B cell (primary cell): ENCODE measurements around the gene MMRN2. TPM values are rescaled to one million over a fixed set of nuclear protein-coding genes. Genes with fewer than 3 reads are reported as not detected.
"Not testable (repeated sequence)": the region's sequence is repeated elsewhere in the genome, so short reads cannot be mapped to it uniquely, and the experiment has no call there.

Experiments
- ATAC-seq: fragments of 200-7000 bp; cut with Tn5 transposase; one replicate; pipeline ENCODE4 v1.10.0; 2021; ENCODE audit warnings: low read depth, mild to moderate bottlenecking, moderate number of reproducible peaks, moderate library complexity
- CTCF ChIA-PET: fragments of 350-600 bp; sonication (Branson Sonifier 250); formaldehyde crosslinking; loops from one replicate; lab custom pipeline; 2021; ENCODE audit warnings: antibody characterized with exemption, inconsistent platforms; lab: Charles Lee
- POLR2A ChIA-PET: fragments of 350-600 bp; sonication (Branson Sonifier 250); formaldehyde crosslinking; loops from one replicate; lab custom pipeline; 2021; ENCODE audit warnings: antibody characterized with exemption; lab: Charles Lee
- DNase-seq: peaks from one replicate; pipeline ENCODE4 v3.0.0; 2013
- H2AFZ ChIP-seq: 2 replicates; pipeline ENCODE4 v1.6.1; 2012; ENCODE audit warnings: mild to moderate bottlenecking, low read depth, low read length; ENCODE audit not compliant: insufficient read depth, poor library complexity, severe bottlenecking
- H3K27ac ChIP-seq, 2 donors: 1 replicate in 1 of 2; 2 replicates in 1 of 2; pipeline ENCODE4 v1.5.1; 2012 to 2013; ENCODE audit warnings: low read length in 2 of 2, mild to moderate bottlenecking in 2 of 2, moderate library complexity in 1 of 2
- H3K27me3 ChIP-seq, 4 experiments: fragments of 200-600 bp in 1 of 4; sonication (generic) in 1 of 4; replicated peaks in 1 of 4; 1 replicate in 2 of 4; 2 replicates in 2 of 4; pipeline versions ENCODE4 v1.6.1 to v1.7.0; 2013 to 2016; ENCODE audit warnings: low read length in 3 of 4, mild to moderate bottlenecking in 2 of 4, mixed read lengths in 1 of 4, moderate library complexity in 1 of 4; ENCODE audit not compliant: insufficient read depth in 4 of 4, control insufficient read depth in 3 of 4; ENCODE audit errors: control extremely low read depth in 1 of 4
- H3K36me3 ChIP-seq, 2 experiments: replicated peaks in 1 of 2; 1 replicate in 1 of 2; 2 replicates in 1 of 2; pipeline versions ENCODE4 v1.6.1 to v1.7.1; 2013; ENCODE audit warnings: low read length in 1 of 2; ENCODE audit not compliant: insufficient read depth in 2 of 2, control insufficient read depth in 1 of 2; ENCODE audit errors: control extremely low read depth in 1 of 2, extremely low read depth in 1 of 2
- H3K4me1 ChIP-seq, 2 donors: fragments of 200-600 bp in 1 of 2; sonication (generic) in 1 of 2; 1 replicate in 1 of 2; 2 replicates in 1 of 2; pipeline versions ENCODE4 v1.5.1 to v1.6.1; 2013 to 2017; ENCODE audit warnings: low read length in 2 of 2; ENCODE audit not compliant: control insufficient read depth in 2 of 2, insufficient read depth in 2 of 2
- H3K4me2 ChIP-seq: replicated peaks from 2 replicates; pipeline ENCODE3; 2012; ENCODE audit warnings: mild to moderate bottlenecking, low read depth, low read length; ENCODE audit not compliant: poor library complexity, severe bottlenecking
- H3K4me3 ChIP-seq, 5 experiments: fragments of 200-600 bp in 1 of 5; sonication (generic) in 1 of 5; 1 replicate in 3 of 5; 2 replicates in 2 of 5; pipeline versions ENCODE4 v1.5.1 to v1.7.0; 2011 to 2016; ENCODE audit warnings: low read length in 4 of 5, mild to moderate bottlenecking in 4 of 5, low read depth in 2 of 5, control low read depth in 1 of 5, moderate library complexity in 1 of 5; ENCODE audit not compliant: insufficient read depth in 1 of 5; ENCODE audit errors: control extremely low read depth in 1 of 5, extremely low read depth in 1 of 5
- H3K79me2 ChIP-seq: fragments of 200-600 bp; sonication (generic); one replicate; pipeline ENCODE4 v1.6.0; 2016; ENCODE audit warnings: low read length; ENCODE audit not compliant: control insufficient read depth, insufficient read depth
- H3K9ac ChIP-seq: fragments of 200-600 bp; sonication (generic); 2 replicates; pipeline ENCODE4 v1.6.1; 2017; ENCODE audit warnings: mild to moderate bottlenecking, low read length, moderate library complexity
- H3K9me3 ChIP-seq, 3 donors: one replicate each; pipeline versions ENCODE4 v1.6.1 to v1.7.1; 2013; ENCODE audit warnings: low read length in 2 of 3; ENCODE audit not compliant: control insufficient read depth in 2 of 3, insufficient read depth in 1 of 3; ENCODE audit errors: control extremely low read depth in 1 of 3
- H4K20me1 ChIP-seq: 2 replicates; pipeline ENCODE4 v1.6.0; 2012; ENCODE audit warnings: mild to moderate bottlenecking, low read length; ENCODE audit not compliant: insufficient read depth, control insufficient read depth, poor library complexity, severe bottlenecking
- H3K27ac Mint-ChIP-seq: one replicate; pipeline ENCODE4 v1.8.0; 2021; ENCODE audit warnings: mixed read lengths
- H3K27me3 Mint-ChIP-seq: one replicate; pipeline ENCODE4 v1.8.0; 2021; ENCODE audit warnings: mixed read lengths
- H3K4me1 Mint-ChIP-seq: one replicate; pipeline ENCODE4 v1.8.0; 2021; ENCODE audit warnings: mixed read lengths
- H3K4me3 Mint-ChIP-seq: one replicate; pipeline ENCODE4 v1.8.0; 2021; ENCODE audit warnings: mixed read lengths
- H3K9me3 Mint-ChIP-seq: one replicate; pipeline ENCODE4 v1.8.0; 2022; ENCODE audit warnings: mixed read lengths; ENCODE audit not compliant: insufficient read depth
- CTCF ChIP-seq: fragments of 200-600 bp; IDR thresholded peaks from one replicate; pipeline ENCODE4 v1.8.0; 2022; ENCODE audit warnings: antibody characterized with exemption, mild to moderate bottlenecking
- EZH2 ChIP-seq: IDR thresholded peaks from 2 replicates; pipeline ENCODE4 v1.6.1; 2012; ENCODE audit warnings: borderline replicate concordance, low read depth, mild to moderate bottlenecking, moderate library complexity, low read length; ENCODE audit not compliant: insufficient read depth, poor library complexity, severe bottlenecking
- WGBS: methylation state at CpG from one replicate; pipeline ENCODE4 v1.1.5; 2013; ENCODE audit warnings: missing lambda C conversion rate; ENCODE audit not compliant: insufficient coverage; 5-methylcytosine and 5-hydroxymethylcytosine counted together
- intact Hi-C: fragments of 100-400 bp; cut with micrococcal nuclease; formaldehyde crosslinking; loops from one replicate; pipeline ENCODE4 v1.10.0; 2022
- polyA plus RNA-seq: library from polyadenylated mRNA; depleted of rRNA; stranded (reverse); fragments of >200 nt; gene quantifications from 2 replicates; pipeline ENCODE4 v1.2.3, GENCODE V29; 2012
- total RNA-seq, 2 donors: library from RNA; stranded (reverse); fragments of 120-200 nt in 1 of 2; gene quantifications; 1 replicate in 1 of 2; 2 replicates in 1 of 2; pipeline versions ENCODE4 v1.2.3 to v1.2.4, GENCODE V29; 2013 to 2022

MMRN2 gene
- total and polyA plus RNA-seq, 2 donors (not counting 1 experiment from before 2014, with no cell fraction given), result 1.0 to 1.1 TPM

DNA sequence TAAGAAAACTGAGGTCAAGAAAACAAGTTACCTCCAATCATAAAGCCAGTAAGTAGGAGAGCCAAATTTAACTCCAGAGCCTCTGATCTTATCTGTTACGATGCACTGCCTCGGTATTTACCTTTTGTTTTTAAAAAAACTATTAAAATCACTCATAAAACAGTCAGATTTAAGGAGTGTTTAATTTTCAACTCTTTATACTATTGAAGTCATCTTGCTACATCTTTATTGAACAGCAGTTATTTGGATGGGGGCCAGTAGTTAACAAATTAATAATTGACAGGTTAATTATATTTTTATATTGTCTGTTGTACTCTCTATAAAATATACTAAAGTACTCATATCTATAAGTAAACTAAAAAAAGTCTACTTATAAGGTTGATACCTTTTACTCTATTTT is 35.5 kb upstream of the MMRN2 start:
- Mint-ChIP-seq H3K4me1 (no peaks in the 10 kb centered on the region), H3K27ac (no peak overlapping the region), H3K27me3 (peaks cover 24% of the 10 kb centered on the region), H3K4me3 (no peak overlapping the region), H3K9me3 (no peaks in the 10 kb centered on the region)
- Histone ChIP-seq H3K36me3 (no peaks in the 10 kb centered on the region), H3K9ac (no peak overlapping the region), H3K4me2 (no peak overlapping the region), H3K79me2 (no peaks in the 10 kb centered on the region), H3K4me3 (no peak overlapping the region), H2AFZ (no peak overlapping the region), H3K9me3 (no peaks in the 10 kb centered on the region), H3K4me1 (no peaks in the 10 kb centered on the region), H3K27ac (no peak overlapping the region), H4K20me1 (no peaks in the 10 kb centered on the region), H3K27me3 (peaks cover 0 to 8% (median 3%) of the 10 kb centered on the region in 4 experiments)
- CTCF ChIA-PET, result no interaction called here
- no CpG with 5 or more reads among the region's 2 CpGs for WGBS
- no peak for DNase-seq
- TF ChIP-seq EZH2, result no peak
- ATAC-seq, result no peak
- intact Hi-C loops, result no loop called here
- POLR2A ChIA-PET, result no interaction called here

- Histone ChIP-seq H3K9ac (no peak overlapping the region), H2AFZ (no peak overlapping the region), H3K27me3 (peaks cover 0 to 8% (median 3%) of the 10 kb centered on the region in 4 experiments), H3K4me1 (no peaks in the 10 kb centered on the region), H3K4me3 (no peak overlapping the region), H3K79me2 (no peaks in the 10 kb centered on the region), H4K20me1 (no peaks in the 10 kb centered on the region), H3K9me3 (no peaks in the 10 kb centered on the region), H3K4me2 (no peak overlapping the region), H3K27ac (no peak overlapping the region), H3K36me3 (no peaks in the 10 kb centered on the region)
- no peak for ATAC-seq
- Mint-ChIP-seq H3K27me3 (peaks cover 24% of the 10 kb centered on the region), H3K9me3 (no peaks in the 10 kb centered on the region), H3K4me1 (no peaks in the 10 kb centered on the region), H3K4me3 (no peak overlapping the region), H3K27ac (no peak overlapping the region)
- POLR2A ChIA-PET, result no interaction called here
- intact Hi-C loops, result no loop called here
- no peak for TF ChIP-seq EZH2
- no peak for TF ChIP-seq CTCF
- no peak for DNase-seq
- CTCF ChIA-PET, result no interaction called here
These were observed 35.0 kb upstream of the MMRN2 start for GRCh38 chr10:86992456-86992855.

- H3K4me1 Mint-ChIP-seq, DNase-seq, ATAC-seq, CTCF ChIA-PET, H3K4me3 ChIP-seq, H3K9ac ChIP-seq, H3K4me3 Mint-ChIP-seq, H3K27ac ChIP-seq, POLR2A ChIA-PET, H3K27ac Mint-ChIP-seq, intact Hi-C loops, H3K4me2 ChIP-seq, H4K20me1 ChIP-seq, H3K27me3 ChIP-seq, H3K79me2 ChIP-seq, H3K36me3 ChIP-seq, H3K9me3 Mint-ChIP-seq, H3K9me3 ChIP-seq, H3K4me1 ChIP-seq, H2AFZ ChIP-seq: not testable (repeated sequence)
- peaks cover 27% of the 10 kb centered on the region for H3K27me3 Mint-ChIP-seq
- no CpG with 5 or more reads among the region's 12 CpGs for WGBS
These were observed 33.9 kb upstream of the MMRN2 start for GRCh38 chr10:86991362-86991761.
